Tibial nerve (tissue), 4 donors: ENCODE results near the gene STX18. TPM values are rescaled to one million over a fixed set of nuclear protein-coding genes. Genes with fewer than 3 reads are reported as not detected.

Experiments used
- DNase-seq, 2 donors: peaks; one replicate each; pipeline ENCODE4 v3.0.0-alpha.2; 2019; ENCODE audit warnings: low spot score in 2 of 2
- H3K27ac ChIP-seq, 4 donors: fragments of 200-600 bp; sonication (generic) in 3 of 4; one replicate each; pipeline ENCODE4 v1.5.1; 2017 to 2019; ENCODE audit warnings: mild to moderate bottlenecking in 1 of 4
- H3K27me3 ChIP-seq, 2 donors: fragments of 200-600 bp; sonication (generic) in 1 of 2; one replicate each; pipeline versions ENCODE4 v1.5.1 to v1.6.0; 2017 to 2019
- H3K36me3 ChIP-seq, 3 donors: fragments of 200-600 bp; sonication (generic); one replicate each; pipeline ENCODE4 v1.5.1; 2018 to 2019
- H3K4me1 ChIP-seq, 4 donors: fragments of 200-600 bp; sonication (generic) in 3 of 4; one replicate each; pipeline ENCODE4 v1.5.1; 2017 to 2019
- H3K4me3 ChIP-seq, 4 donors: fragments of 200-600 bp; sonication (generic) in 3 of 4; one replicate each; pipeline ENCODE4 v1.5.1; 2017 to 2019; ENCODE audit warnings: mild to moderate bottlenecking in 1 of 4, moderate library complexity in 1 of 4
- H3K9me3 ChIP-seq, 4 donors: fragments of 200-600 bp; sonication (generic) in 3 of 4; one replicate each; pipeline ENCODE4 v1.5.1; 2017 to 2019
- CTCF ChIP-seq, 5 experiments: fragments of 200-600 bp in 3 of 5; fragments of 450-650 bp in 2 of 5; sonication (generic) in 3 of 5; IDR thresholded peaks; one replicate each; pipeline ENCODE4 v1.5.1; 2016 to 2019; ENCODE audit warnings: antibody characterized with exemption in 5 of 5, mild to moderate bottlenecking in 3 of 5, moderate library complexity in 2 of 5
- EP300 ChIP-seq, 2 donors: sonication (generic); formaldehyde crosslinking; IDR thresholded peaks; one replicate each; pipeline ENCODE4 v1.6.1; 2017; ENCODE audit warnings: antibody characterized with exemption in 2 of 2, mild to moderate bottlenecking in 1 of 2
- POLR2A ChIP-seq, 2 donors: fragments of 450-650 bp; IDR thresholded peaks; one replicate each; pipeline ENCODE4 v1.6.1; 2017; ENCODE audit warnings: antibody characterized with exemption in 2 of 2, mild to moderate bottlenecking in 2 of 2, moderate library complexity in 2 of 2
- whole genome bisulfite sequencing, 2 donors: methylation state at CpG; one replicate each; pipeline ENCODE4 v1.1.5; 2018; 5-methylcytosine and 5-hydroxymethylcytosine counted together
- total RNA-seq, 4 donors: library from RNA; depleted of rRNA; stranded (reverse); fragments of >200 nt; gene quantifications; one replicate each; pipeline ENCODE4 v1.1.0, GENCODE V29; 2016

The STX18 gene
- total RNA-seq, 4 donors from 2014 or later, result 16.5 to 37.5 (median 21.4) TPM

DNA sequence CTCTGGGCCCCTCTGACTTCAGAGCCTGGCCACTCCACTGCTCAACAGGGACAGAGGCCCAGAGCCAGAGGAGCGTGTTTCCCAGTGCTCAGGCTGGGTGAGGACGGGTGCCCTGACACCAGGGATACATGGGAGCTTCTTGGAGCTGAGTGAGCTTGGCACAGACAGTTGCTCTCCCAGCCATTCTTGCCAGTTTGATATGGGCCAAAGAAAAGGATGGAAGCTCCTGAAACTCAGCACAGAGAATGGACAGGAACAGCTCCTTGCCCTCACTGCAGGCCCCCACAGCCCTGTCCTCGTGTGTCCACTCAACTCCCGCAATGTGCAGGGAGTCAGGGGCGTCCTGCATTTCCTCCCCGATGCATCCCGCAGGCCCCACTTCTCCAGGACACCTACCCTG is 116.2 kb downstream of the STX18 start:
- no peak for DNase-seq
- no peaks in the 10 kb centered on the region for H3K4me1 ChIP-seq
- no peaks in the 10 kb centered on the region for H3K9me3 ChIP-seq
- H3K36me3 ChIP-seq, result peaks cover 0 to 70% (median 0%) of the 10 kb centered on the region in 3 donors
- 87 to 89% methylated on average over 7 of the region's 7 CpGs for WGBS, 2 donors
- TF ChIP-seq CTCF (IDR thresholded peaks at IDR 0.05) (no peak), POLR2A (IDR thresholded peaks at IDR 0.05) (no peak), EP300 (IDR thresholded peaks at IDR 0.05) (no peak)
- H3K27ac ChIP-seq, result no peak overlapping the region
- H3K4me3 ChIP-seq, result no peak overlapping the region
- H3K27me3 ChIP-seq, result no peaks in the 10 kb centered on the region

DNA sequence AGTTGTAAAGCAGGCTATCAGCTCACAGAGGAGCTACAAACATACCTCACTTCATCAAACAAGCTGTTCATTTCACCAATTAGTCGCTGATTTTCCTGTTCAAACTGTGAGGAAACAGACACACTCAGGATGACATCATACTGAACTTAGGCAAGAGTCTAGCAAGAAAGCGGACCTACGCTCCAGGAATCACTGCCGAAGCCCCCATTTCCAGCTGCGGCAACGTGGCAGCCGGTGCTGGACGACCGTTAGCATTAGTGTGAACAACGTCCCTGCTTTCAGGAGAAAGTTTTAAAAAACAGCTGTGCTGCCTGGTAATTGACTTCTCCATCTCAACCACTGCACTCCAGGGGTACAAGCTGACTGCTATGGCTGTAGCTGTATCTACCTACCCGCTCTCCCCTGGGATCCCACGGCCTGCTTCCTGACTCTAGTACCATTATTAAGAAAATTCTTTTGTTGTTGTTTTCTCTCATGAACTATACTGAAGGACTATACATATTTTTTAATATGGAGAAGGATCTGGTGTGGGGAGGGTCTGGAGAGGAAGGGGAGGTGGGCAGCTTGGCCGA is 116.6 kb downstream of the STX18 start:
- Histone ChIP-seq H3K9me3 (no peaks in the 10 kb centered on the region), H3K27me3 (no peaks in the 10 kb centered on the region), H3K4me1 (no peaks in the 10 kb centered on the region), H3K36me3 (peaks cover 0 to 75% (median 0%) of the 10 kb centered on the region in 3 donors), H3K27ac (no peak overlapping the region), H3K4me3 (no peak overlapping the region)
- 82 to 86% methylated on average over 12 to 13 of the region's 13 CpGs for WGBS, 2 donors
- no peak for TF ChIP-seq CTCF (IDR thresholded peaks at IDR 0.05)
- TF ChIP-seq EP300 (IDR thresholded peaks at IDR 0.05), result no peak
- TF ChIP-seq POLR2A (IDR thresholded peaks at IDR 0.05), result no peak
- no peak for DNase-seq

DNA sequence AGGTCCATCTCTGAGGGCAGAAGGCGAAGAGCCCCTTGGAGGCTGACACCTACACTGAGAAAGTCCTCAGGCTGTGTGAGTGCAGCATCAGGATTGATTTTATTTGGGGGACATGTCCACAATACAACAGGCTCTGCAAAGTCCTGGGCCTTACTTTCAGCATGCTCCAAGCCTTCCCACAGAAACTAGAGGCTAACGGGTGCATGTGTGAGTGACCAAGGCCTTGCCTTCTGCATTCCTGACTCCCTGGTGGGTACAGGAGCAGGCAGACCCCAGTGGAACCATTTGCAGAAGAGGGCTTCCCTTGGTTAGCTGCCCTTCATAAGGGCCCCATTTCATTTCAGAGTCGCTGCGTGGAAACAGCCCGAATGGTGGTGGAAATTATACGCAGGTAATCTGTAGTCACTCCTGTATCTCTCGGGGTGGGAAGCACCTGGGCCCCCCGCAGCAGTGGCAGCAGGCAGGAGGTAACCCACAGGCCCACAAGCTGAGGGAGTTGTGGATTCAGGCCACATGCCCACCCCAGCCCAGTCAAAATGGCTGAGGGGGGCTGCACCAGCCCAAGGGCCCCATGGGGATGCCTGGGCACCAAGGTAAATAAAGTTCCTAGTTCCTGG is 117.2 kb downstream of the STX18 start:
- Histone ChIP-seq H3K27ac (no peak overlapping the region), H3K36me3 (peaks cover 0 to 81% (median 0%) of the 10 kb centered on the region in 3 donors), H3K27me3 (no peaks in the 10 kb centered on the region), H3K9me3 (no peaks in the 10 kb centered on the region), H3K4me3 (no peak overlapping the region), H3K4me1 (no peaks in the 10 kb centered on the region)
- no peak for DNase-seq
- 95% methylated on average over 7 to 8 of the region's 8 CpGs for WGBS, 2 donors
- TF ChIP-seq CTCF (IDR thresholded peaks at IDR 0.05) (no peak), POLR2A (IDR thresholded peaks at IDR 0.05) (no peak), EP300 (IDR thresholded peaks at IDR 0.05) (no peak)

- no peaks in the 10 kb centered on the region for H3K4me1 ChIP-seq
- WGBS, 2 donors, result 87 to 90% methylated on average over 9 of the region's 9 CpGs
- H3K4me3 ChIP-seq, result no peak overlapping the region
- TF ChIP-seq CTCF (IDR thresholded peaks at IDR 0.05), result no peak
- TF ChIP-seq EP300 (IDR thresholded peaks at IDR 0.05), result no peak
- no peak for TF ChIP-seq POLR2A (IDR thresholded peaks at IDR 0.05)
- H3K27ac ChIP-seq, result no peak overlapping the region
- H3K9me3 ChIP-seq, result no peaks in the 10 kb centered on the region
- no peaks in the 10 kb centered on the region for H3K27me3 ChIP-seq
- H3K36me3 ChIP-seq, result peaks cover 0 to 88% (median 0%) of the 10 kb centered on the region in 3 donors
- DNase-seq, result no peak
Measured at GRCh38 chr4:4423706-4424498, 117.9 kb downstream of the STX18 start.
